SU-DHL-6 (cell line): ENCODE results near the gene NANOS3.

Source experiments
- H2AFZ ChIP-seq: fragments of 200-600 bp; sonication (generic); 2 replicates; pipeline ENCODE4 v1.6.1; 2014; ENCODE audit warnings: low read depth, mild to moderate bottlenecking, moderate library complexity, mixed read lengths, antibody characterized with exemption, low read length; ENCODE audit not compliant: severe bottlenecking
- H3F3A ChIP-seq: fragments of 200-600 bp; shearing (Covaris generic); 2 replicates; pipeline ENCODE4 v1.6.0; 2016; ENCODE audit warnings: antibody characterized with exemption, mild to moderate bottlenecking; ENCODE audit not compliant: insufficient read depth
- H3K27ac ChIP-seq: fragments of 200-600 bp; sonication (generic); 2 replicates; pipeline ENCODE4 v1.5.1; 2016; ENCODE audit warnings: low read depth, mild to moderate bottlenecking, low read length, moderate library complexity, mixed read lengths
- H3K27me3 ChIP-seq: fragments of 200-600 bp; sonication (generic), shearing (Covaris generic); 2 replicates; pipeline ENCODE4 v1.6.0; 2014; ENCODE audit warnings: mild to moderate bottlenecking, low read length
- H3K36me3 ChIP-seq: fragments of 200-600 bp; sonication (generic); 2 replicates; pipeline ENCODE4 v1.6.1; 2014; ENCODE audit warnings: mild to moderate bottlenecking, low read length, mixed read lengths
- H3K4me2 ChIP-seq: fragments of 300-600, 200-600 bp; shearing (Covaris generic), sonication (generic); 2 replicates; pipeline ENCODE4 v1.6.0; 2014; ENCODE audit warnings: low read length, low read depth, mild to moderate bottlenecking; ENCODE audit not compliant: poor library complexity, severe bottlenecking
- H3K4me3 ChIP-seq: fragments of 200-600 bp; sonication (generic); 2 replicates; pipeline ENCODE4 v1.5.1; 2014; ENCODE audit warnings: antibody characterized with exemption, low read length, mild to moderate bottlenecking, mixed read lengths; ENCODE audit not compliant: insufficient read depth, poor library complexity, severe bottlenecking
- H3K79me2 ChIP-seq: fragments of 200-600 bp; sonication (generic); 2 replicates; pipeline ENCODE4 v1.6.1; 2014; ENCODE audit warnings: mild to moderate bottlenecking, low read length, moderate library complexity; ENCODE audit not compliant: insufficient read depth
- H3K9ac ChIP-seq: fragments of 200-600 bp; sonication (generic); 2 replicates; pipeline ENCODE4 v1.7.0; 2014; ENCODE audit warnings: mild to moderate bottlenecking, low read length
- H3K9me2 ChIP-seq: fragments of 200-600 bp; sonication (generic); replicated peaks from 2 replicates; pipeline ENCODE4 v1.6.1; 2014; ENCODE audit warnings: low read length; ENCODE audit not compliant: insufficient read depth
- H3K9me3 ChIP-seq: fragments of 200-600 bp; sonication (generic); 2 replicates; pipeline ENCODE4 v1.6.1; 2014; ENCODE audit warnings: low read length, mixed read lengths; ENCODE audit not compliant: insufficient read depth
- H4K20me1 ChIP-seq: fragments of 200-600 bp; sonication (generic); 2 replicates; pipeline ENCODE4 v1.6.1; 2014; ENCODE audit warnings: low read depth, mild to moderate bottlenecking, antibody characterized with exemption, low read length, moderate library complexity, mixed read lengths
- CTCF ChIP-seq: fragments of 200-600 bp; sonication (generic); IDR thresholded peaks from one replicate; pipeline ENCODE4 v1.5.1; 2017; ENCODE audit warnings: antibody characterized with exemption, mild to moderate bottlenecking, low read length, moderate library complexity; ENCODE audit not compliant: insufficient read depth, poor library complexity, severe bottlenecking
- EZH2phosphoT487 ChIP-seq: fragments of 200-600 bp; sonication (generic), shearing (Covaris generic); conservative IDR thresholded peaks from 2 replicates; pipeline ENCODE4 v1.6.1; 2018; ENCODE audit warnings: mild to moderate bottlenecking, antibody characterized with exemption, low read length, moderate library complexity, mixed read lengths

NANOS3 gene

GRCh38 chr19:13917888-13918406 is 41.0 kb downstream of the NANOS3 start:
- Histone ChIP-seq H3K36me3 (peaks cover 11% of the 10 kb centered on the region), H3K27ac (no peak overlapping the region), H3K9me3 (no peaks in the 10 kb centered on the region), H3K79me2 (no peaks in the 10 kb centered on the region), H3K9me2 (no peaks in the 10 kb centered on the region), H4K20me1 (no peaks in the 10 kb centered on the region), H2AFZ (no peak overlapping the region), H3K9ac (no peak overlapping the region), H3K4me2 (no peak overlapping the region), H3F3A (no peaks in the 10 kb centered on the region), H3K4me3 (no peak overlapping the region), H3K27me3 (no peaks in the 10 kb centered on the region)
- TF ChIP-seq EZH2phosphoT487, result no peak
- no peak for TF ChIP-seq CTCF

GRCh38 chr19:13918726-13919411 is 41.9 kb downstream of the NANOS3 start:
- TF ChIP-seq CTCF (no peak), EZH2phosphoT487 (no peak)
- H3K36me3 ChIP-seq, result peaks cover 11% of the 10 kb centered on the region

GRCh38 chr19:13920524-13920923 is 43.6 kb downstream of the NANOS3 start:
- H3K9me2 ChIP-seq, result no peaks in the 10 kb centered on the region
- no peaks in the 10 kb centered on the region for H3F3A ChIP-seq
- H3K79me2 ChIP-seq, result no peaks in the 10 kb centered on the region
- H3K36me3 ChIP-seq, result peaks cover 11% of the 10 kb centered on the region
- H3K4me2 ChIP-seq, result no peak overlapping the region
- no peaks in the 10 kb centered on the region for H3K27me3 ChIP-seq
- H4K20me1 ChIP-seq, result no peaks in the 10 kb centered on the region
- no peaks in the 10 kb centered on the region for H3K9me3 ChIP-seq
- no peak overlapping the region for H3K4me3 ChIP-seq
- no peak overlapping the region for H3K9ac ChIP-seq
- no peak overlapping the region for H3K27ac ChIP-seq
- TF ChIP-seq EZH2phosphoT487, result no peak
- TF ChIP-seq CTCF, result no peak
- no peak overlapping the region for H2AFZ ChIP-seq

More at GRCh38 chr19:13918726-13919411, 41.9 kb downstream of the NANOS3 start:
- no peaks in the 10 kb centered on the region for H3K79me2 ChIP-seq
- H3K9me2 ChIP-seq, result no peaks in the 10 kb centered on the region
- no peaks in the 10 kb centered on the region for H4K20me1 ChIP-seq
- H3F3A ChIP-seq, result no peaks in the 10 kb centered on the region
- H3K9ac ChIP-seq, result no peak overlapping the region
- H3K4me3 ChIP-seq, result no peak overlapping the region
- no peak overlapping the region for H3K4me2 ChIP-seq
- no peaks in the 10 kb centered on the region for H3K9me3 ChIP-seq
- no peak overlapping the region for H3K27ac ChIP-seq
- H3K27me3 ChIP-seq, result no peaks in the 10 kb centered on the region
- no peak overlapping the region for H2AFZ ChIP-seq
